ENCODE measurements around the gene CLIC2.
"Not testable (repeated sequence)": the region's sequence is repeated elsewhere in the genome, so short reads cannot be mapped to it uniquely, and the experiment has no call there.

CLIC2 gene

GRCh38 chrX:155334486-155335336 lies at the start of gene CLIC2:
Gene CLIC2, minus strand, starts transcription at chrX:155334614. Its CDS starts 187 bp downstream, at chrX:155334427.
- DNase-seq = peak; percentile 33

DNA sequence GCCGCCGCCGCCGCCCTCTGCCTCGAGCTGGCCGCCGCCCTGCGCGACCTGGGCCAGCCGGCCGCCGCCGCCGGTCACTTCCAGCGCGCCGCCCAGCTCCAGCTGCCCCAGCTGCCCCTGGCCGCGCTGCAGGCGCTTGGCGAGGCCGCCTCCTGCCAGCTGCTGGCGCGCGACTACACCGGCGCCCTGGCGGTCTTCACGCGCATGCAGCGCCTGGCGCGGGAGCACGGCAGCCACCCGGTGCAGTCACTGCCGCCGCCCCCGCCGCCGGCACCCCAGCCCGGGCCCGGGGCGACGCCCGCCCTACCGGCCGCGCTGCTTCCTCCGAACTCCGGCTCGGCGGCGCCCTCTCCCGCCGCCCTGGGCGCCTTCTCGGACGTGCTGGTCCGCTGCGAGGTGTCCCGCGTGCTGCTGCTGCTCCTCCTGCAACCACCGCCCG lies 48.1 kb upstream of the CLIC2 start:
- not testable (repeated sequence) for DNase-seq

DNA sequence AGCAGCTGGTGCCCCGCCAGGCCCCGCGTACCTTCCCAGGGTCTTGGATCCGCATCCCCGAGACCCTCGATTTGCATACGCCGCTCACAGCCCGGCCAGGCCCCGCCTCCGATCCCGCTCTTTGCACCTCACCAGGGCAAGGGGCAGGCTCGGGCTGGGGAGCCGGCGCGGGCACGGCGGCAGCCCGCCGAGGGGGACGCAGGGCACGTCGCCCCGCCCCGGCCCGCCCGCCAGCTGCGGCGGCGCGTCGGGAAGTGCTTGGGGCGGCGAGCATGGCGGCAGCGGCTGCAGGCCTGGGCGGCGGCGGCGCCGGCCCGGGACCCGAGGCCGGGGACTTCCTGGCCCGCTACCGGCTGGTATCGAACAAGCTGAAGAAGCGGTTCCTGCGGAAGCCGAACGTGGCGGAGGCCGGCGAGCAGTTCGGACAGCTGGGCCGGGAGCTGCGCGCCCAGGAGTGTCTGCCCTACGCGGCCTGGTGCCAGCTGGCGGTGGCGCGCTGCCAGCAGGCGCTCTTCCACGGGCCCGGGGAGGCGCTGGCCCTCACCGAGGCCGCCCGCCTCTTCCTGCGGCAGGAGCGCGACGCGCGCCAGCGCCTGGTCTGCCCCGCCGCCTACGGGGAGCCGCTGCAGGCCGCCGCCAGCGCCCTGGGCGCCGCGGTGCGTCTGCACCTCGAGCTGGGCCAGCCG lies 47.6 kb upstream of the CLIC2 start, which contains the start of gene F8A2:
Gene F8A2 (plus strand): TSS at position 253 of the 686 bp plus-strand sequence. CDS start 20 bp downstream, at position 273.
- not testable (repeated sequence) for DNase-seq

- not testable (repeated sequence) for DNase-seq
These were observed 45.4 kb upstream of the CLIC2 start for GRCh38 chrX:155379802-155380201.

DNA sequence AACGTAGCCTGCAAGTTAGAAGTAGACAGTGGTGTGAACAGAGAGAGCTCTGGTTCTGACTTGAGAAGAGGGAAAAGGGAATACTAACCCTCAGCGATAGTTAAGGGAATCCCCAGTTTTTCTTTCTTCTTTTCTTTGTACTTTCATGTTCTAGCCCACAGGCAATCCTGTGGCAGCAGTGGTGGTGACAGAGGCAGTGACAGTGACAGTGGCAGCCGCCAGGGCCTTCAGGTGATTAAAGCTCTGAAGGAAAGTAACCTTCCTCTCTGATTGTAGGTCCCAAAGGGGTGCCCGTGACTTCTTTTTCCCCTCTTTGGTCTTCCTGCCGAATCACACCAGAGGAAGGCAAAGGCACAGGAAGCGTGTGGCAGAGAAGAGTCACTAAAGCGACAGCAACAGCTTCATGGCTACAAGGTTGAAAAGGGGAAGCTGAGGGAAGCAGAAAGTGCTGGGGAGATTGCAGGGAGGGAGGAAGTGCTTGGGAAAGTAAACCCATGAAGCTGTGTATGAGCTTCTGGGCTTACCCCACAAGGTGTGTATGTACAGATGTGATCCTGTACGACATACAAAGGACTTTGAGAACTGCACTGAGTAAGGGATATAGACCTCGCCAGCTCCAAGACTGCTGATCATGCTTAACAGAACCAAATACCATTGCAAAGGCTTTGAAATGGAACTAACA lies 39.5 kb upstream of the CLIC2 start:
- not testable (repeated sequence) for DNase-seq

GRCh38 chrX:155363712-155364111 lies 29.3 kb upstream of the CLIC2 start:
- DNase-seq = not testable (repeated sequence)

DNA sequence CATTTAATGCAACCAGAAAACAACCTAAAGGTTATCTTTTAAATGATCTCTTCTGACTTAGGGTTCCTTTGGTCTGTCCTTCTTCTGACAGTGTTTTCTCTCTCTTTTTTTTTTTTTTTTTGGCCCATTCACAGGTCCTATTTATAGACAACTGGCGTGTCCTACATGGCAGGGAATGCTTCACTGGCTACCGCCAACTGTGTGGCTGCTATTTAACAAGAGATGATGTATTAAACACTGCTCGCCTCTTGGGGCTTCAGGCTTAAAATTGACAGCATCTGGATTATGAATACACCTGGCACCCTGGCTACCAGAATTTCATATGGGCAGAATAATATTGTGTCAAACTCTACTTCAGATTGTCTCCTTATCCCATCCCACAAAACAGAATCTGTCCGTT lies 15.0 kb upstream of the CLIC2 start:
- not testable (repeated sequence) for DNase-seq

DNA sequence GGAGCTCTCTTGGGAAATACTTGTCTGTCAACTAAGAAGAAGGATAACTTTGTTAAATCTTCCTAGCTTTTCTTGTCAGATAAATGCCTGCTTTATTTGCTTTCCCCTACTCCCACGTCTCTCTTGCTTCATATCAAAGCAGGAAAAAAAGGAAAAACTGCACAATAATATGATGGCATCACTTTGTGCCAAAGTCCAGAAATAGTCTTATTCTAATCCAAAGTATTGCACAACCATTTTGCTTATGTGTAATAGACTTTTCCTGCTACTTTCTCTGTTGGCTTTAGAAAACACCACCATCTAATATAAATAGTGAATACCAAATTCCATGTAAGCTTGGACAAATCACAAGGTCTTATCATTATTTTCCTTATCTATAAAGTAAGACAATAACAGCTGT lies 11.3 kb upstream of the CLIC2 start:
- not testable (repeated sequence) for DNase-seq

DNA sequence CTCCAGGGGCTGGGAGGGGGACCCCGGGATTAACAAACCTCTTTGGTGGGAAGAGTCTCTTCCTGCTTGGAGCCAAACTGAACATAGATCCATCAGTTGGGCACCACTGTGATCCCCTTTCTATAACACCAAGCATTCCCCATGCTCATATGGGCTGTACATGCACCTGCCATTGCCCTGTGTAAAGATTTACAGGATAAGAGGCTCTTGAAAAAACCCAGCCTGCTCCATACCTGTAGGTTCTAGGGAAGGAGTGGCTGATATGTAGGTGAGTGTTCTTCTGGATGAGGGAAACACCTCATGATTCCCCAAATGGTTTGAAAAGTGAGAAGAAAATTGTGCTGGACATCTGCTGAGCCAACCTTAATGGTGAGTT lies 911 bp upstream of the CLIC2 start:
- DNase-seq = not testable (repeated sequence)

DNA sequence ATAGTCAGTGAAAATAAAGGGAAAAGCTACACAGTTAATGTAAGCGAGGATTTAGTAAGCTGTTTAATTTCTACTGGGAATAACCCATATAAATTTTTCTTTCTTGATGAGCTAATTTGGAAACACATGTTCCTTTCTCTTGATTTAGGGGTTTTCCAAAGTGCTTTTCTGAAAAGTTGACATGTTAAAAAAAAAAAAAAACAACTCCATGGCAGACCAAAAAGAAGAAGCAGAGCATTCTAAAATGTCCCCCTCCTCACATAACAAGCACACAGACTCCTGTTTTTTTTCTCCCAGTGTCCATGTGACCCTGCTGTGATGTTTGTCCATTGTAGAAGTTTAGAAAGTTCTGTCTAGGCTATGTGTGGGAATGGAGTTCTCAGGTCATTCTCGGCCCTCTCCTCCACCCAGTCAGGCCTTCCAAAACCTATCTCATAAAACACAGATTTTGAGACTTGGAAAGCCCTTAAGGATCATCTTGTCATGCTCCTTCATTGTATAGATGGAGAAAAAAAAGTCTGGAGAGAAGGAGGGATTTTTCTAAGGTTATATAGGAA lies 792 bp downstream of the CLIC2 start:
- no peak for DNase-seq

GRCh38 chrX:155330992-155331391 lies 3.4 kb downstream of the CLIC2 start:
- no peak for DNase-seq

DNA sequence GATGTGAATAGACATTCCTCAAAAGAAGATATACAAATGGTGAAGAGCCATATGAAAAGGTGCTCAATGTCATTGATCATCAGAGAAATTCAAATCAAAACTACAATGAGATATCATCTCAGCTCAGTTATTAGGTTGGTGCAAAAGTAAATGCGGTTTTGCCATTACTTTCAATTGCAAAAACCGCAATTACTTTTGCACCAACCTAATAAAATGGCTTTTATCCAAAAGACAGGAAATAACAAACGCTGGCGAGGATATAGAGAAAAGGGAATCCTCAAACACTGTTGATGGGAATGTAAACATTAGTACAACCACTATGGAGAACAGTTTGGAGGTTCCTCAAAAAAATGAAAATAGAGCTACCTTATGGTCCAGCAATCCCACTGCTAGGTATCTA lies 5.1 kb downstream of the CLIC2 start:
- no peak for DNase-seq

DNA sequence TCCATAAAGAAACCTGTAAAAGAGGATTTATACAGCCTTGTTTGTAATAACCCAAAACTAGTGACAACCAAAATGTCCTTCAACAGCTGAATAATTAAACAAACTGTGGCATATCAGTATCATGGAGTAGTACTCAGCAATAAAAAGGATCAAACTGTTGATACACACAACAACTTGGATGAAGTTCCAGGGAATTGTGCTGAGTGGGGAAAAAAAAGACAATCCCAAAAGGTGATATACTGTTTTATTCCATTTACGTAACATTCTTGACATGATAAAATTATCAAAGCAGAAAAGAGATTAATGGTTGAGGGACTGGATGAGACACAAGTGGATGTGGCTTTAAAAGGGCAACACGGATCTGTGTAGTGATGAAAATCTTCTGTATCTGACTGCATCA lies 7.8 kb downstream of the CLIC2 start:
- DNase-seq = no peak

- no peak for DNase-seq
These were observed 20.2 kb downstream of the CLIC2 start for GRCh38 chrX:155314260-155314659.

- no peak for DNase-seq
These were observed 20.6 kb downstream of the CLIC2 start for GRCh38 chrX:155313766-155314165.

DNA sequence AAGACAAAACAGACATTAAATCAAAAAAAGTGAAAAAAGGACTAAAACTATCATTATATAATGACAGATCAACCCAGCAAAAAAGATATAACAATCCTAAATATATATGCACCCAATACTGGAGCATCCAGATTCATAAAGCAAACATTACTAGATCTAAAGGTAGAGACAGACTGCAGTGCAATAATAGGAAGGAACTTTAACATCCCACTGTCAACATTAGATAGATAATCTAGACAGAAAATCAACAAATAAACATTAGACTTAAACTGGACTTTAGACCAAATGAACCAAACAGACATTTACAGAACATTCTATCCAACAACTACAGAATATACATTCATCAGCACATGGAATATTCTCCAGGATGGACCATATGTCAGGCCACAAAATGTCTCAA lies 40.6 kb downstream of the CLIC2 start:
- no peak for DNase-seq

GRCh38 chrX:155279873-155280272 lies 54.5 kb downstream of the CLIC2 start:
- DNase-seq = no peak

- no peak for DNase-seq
These were observed 63.4 kb downstream of the CLIC2 start for GRCh38 chrX:155270969-155271368.

DNA sequence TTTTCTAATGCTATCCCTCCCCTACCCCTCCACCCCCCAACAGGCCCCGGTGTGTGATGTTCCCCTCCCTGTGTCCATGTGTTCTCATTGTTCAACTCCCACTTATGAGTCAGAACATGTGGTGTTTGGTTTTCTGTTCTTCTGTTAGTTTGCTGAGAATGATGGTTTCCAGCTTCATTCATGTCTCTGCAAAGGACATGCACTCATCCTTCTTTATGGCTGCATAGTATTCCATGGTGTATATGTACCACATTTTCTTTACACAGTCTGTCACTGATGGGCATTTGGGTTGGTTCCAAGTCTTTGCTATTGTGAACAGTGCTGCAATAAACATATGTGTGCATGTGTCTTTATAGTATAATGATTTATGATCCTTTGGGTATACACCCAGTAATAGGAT lies 66.4 kb downstream of the CLIC2 start:
- DNase-seq = not testable (repeated sequence)

- no peak for DNase-seq
These were observed 68.0 kb downstream of the CLIC2 start for GRCh38 chrX:155266439-155266838.

GRCh38 chrX:155263854-155264628 lies 70.4 kb downstream of the CLIC2 start, which contains the start of gene RAB39B:
Gene RAB39B, minus strand, starts transcription at chrX:155264491. Its CDS starts 203 bp downstream, at chrX:155264288.
- no peak for DNase-seq

All from NCI-H2029 treated with DMSO at 0.1 percent for 48 hours (cell line).